HG03159 (cell line): ENCODE data around the gene CHD8.

Experiments used
- ATAC-seq: cut with Tn5 transposase; IDR thresholded peaks from one replicate; pipeline ENCODE4 v1.9.1; 2021; ENCODE audit warnings: mild to moderate bottlenecking, moderate library complexity; ENCODE audit not compliant: unreplicated experiment

The CHD8 gene

GRCh38 chr14:21437063-21437901 is 18.6 kb downstream of the CHD8 start:
- ATAC-seq: peak; percentile 99

- no peak for ATAC-seq
These were observed 19.3 kb downstream of the CHD8 start for GRCh38 chr14:21436567-21437062.

- no peak for ATAC-seq
These were observed 24.8 kb downstream of the CHD8 start for GRCh38 chr14:21431126-21431525.

- ATAC-seq: no peak
These were observed 27.0 kb downstream of the CHD8 start for GRCh38 chr14:21428930-21429329.

- ATAC-seq: no peak
These were observed 29.2 kb downstream of the CHD8 start for GRCh38 chr14:21426692-21427091.

- no peak for ATAC-seq
These were observed 36.4 kb downstream of the CHD8 start for GRCh38 chr14:21419528-21419927.

GRCh38 chr14:21415329-21415728 is 40.6 kb downstream of the CHD8 start:
- no peak for ATAC-seq

- no peak for ATAC-seq
These were observed 41.7 kb downstream of the CHD8 start for GRCh38 chr14:21414137-21414631.

GRCh38 chr14:21408147-21408546 is 47.8 kb downstream of the CHD8 start:
- ATAC-seq: no peak

- ATAC-seq: no peak
These were observed 49.7 kb downstream of the CHD8 start for GRCh38 chr14:21406213-21406612.

- ATAC-seq: no peak
These were observed 50.8 kb downstream of the CHD8 start for GRCh38 chr14:21405097-21405496.

- no peak for ATAC-seq
These were observed 56.5 kb downstream of the CHD8 start for GRCh38 chr14:21399311-21399870.

GRCh38 chr14:21398901-21399300 is 57.0 kb downstream of the CHD8 start:
- no peak for ATAC-seq

GRCh38 chr14:21395450-21395849 is 60.5 kb downstream of the CHD8 start:
- ATAC-seq: no peak

- no peak for ATAC-seq
These were observed 70.6 kb downstream of the CHD8 start for GRCh38 chr14:21385188-21385904.

- ATAC-seq: peak; percentile 26
These were observed 71.5 kb downstream of the CHD8 start for GRCh38 chr14:21384494-21384851.

- ATAC-seq: peak; percentile 86
These were observed 72.0 kb downstream of the CHD8 start, which contains the start of gene SUPT16H for GRCh38 chr14:21383848-21384493. Gene SUPT16H, minus strand, starts transcription at chr14:21384019. Its CDS starts 92 bp downstream, at chr14:21383927.

GRCh38 chr14:21382886-21383847 is 72.8 kb downstream of the CHD8 start:
- peak; percentile 35 for ATAC-seq

- ATAC-seq: no peak
These were observed 73.8 kb downstream of the CHD8 start for GRCh38 chr14:21382095-21382494.

- ATAC-seq: no peak
These were observed 76.6 kb downstream of the CHD8 start for GRCh38 chr14:21379338-21379737.
